ENCODE data around the gene TMEM198.

The TMEM198 gene

DNA sequence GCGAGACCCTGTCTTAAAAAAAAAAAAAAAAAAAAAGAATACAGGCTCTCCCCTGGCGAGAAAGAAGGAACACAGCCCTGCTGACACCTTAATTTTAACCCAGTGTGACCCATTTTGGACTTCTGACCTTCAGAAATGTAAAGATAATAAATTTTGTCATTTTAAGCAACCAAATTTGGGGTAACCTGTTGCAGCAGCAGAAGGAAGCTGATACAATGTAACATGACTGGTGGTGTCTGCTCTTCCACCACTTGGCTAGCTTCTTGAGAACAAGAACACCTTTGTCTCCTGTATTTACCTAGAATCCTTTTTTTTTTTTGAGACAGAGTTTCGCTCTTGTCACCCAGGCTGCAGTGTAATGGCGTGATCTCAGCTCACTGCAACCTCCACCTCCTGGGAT is 47.3 kb downstream of the TMEM198 start:
- DNase-seq, result no peak

DNA sequence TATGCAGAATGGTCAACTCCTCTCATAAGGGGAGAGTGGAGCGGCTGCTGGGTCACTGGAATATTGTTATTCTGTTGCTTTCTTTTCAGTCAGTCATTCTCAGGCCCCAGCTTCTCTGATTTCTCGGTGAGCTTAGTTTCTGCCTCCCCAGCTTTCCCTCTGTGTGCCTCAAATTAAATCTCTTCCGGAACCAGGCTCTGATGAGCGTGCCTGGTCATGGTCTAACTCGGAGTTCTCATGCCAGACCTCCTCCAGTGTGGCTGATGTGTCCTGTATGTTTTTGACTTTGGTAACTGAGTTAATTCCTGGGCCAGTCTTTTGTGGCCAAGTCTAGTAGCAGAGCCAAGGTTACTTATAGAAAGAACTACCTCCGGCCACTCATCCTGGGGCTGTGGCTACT is 48.9 kb downstream of the TMEM198 start:
- DNase-seq, result no peak

DNA sequence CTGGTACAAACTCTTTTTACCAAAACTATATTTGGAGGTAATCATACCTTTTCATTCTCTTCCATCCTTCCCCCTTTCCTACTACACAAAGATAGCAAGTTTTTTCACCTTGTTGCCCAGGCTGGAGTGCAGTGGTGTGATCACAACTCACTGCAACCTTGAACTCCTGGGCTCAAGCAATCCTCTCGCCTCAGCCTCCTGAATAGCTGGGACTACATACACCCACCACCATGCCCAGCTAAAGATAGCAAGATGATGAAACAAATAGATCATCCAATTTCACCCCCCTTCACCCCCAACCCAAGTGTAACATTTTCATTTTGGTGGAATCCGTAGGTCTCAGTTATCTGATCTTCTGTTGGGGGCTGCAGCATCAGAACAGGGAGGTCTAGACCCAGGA is 49.3 kb downstream of the TMEM198 start:
- no peak for DNase-seq

DNA sequence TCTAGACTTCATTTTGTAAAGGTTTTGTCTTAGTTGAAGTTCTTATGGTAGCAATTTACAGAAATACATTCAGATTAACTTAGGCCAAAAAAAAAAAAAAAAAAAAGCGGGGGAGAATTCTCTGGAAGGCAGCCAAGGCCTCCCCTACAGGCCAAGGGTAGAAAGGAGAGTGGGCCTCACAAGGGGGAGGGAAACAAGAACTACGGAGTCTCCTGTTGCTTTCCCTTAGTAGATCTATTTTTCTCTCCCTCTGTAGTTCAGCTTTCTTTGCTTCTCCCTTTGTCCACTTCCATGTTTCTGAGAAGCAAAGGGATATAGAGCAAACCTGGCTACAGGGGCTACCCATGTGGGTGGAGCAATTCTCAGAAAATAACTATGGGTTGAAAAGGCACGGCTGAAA is 51.4 kb downstream of the TMEM198 start:
- DNase-seq, result no peak

DNA sequence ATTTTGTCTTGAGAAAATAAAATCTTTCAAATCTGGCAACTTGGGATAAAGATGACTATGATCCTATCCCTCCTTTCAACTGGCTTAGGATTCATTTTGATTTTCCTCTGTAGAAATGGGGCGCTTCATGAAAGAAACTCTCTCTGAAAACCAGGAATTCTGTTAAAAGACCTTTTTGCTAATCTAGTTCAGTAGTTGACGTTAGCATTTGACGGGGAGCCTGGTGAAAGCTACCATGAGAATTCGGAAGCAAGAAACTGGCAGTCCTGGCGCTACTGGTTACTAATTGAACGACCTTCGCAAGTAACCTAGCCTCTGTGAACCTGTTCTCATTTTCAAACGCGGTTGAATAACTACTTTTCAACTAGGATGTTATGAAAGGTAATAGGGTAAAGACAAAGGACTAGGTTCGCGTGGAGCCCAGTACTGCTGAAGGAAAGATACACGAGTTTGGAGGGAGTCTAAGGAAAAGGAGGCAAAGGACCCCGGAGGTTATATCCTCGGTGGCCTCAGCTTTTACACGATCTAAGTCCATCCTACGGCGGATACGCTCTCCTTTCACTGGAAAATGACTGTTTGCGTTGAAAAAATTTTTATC is 53.2 kb downstream of the TMEM198 start:
- DNase-seq, result peak; percentile 47

DNA sequence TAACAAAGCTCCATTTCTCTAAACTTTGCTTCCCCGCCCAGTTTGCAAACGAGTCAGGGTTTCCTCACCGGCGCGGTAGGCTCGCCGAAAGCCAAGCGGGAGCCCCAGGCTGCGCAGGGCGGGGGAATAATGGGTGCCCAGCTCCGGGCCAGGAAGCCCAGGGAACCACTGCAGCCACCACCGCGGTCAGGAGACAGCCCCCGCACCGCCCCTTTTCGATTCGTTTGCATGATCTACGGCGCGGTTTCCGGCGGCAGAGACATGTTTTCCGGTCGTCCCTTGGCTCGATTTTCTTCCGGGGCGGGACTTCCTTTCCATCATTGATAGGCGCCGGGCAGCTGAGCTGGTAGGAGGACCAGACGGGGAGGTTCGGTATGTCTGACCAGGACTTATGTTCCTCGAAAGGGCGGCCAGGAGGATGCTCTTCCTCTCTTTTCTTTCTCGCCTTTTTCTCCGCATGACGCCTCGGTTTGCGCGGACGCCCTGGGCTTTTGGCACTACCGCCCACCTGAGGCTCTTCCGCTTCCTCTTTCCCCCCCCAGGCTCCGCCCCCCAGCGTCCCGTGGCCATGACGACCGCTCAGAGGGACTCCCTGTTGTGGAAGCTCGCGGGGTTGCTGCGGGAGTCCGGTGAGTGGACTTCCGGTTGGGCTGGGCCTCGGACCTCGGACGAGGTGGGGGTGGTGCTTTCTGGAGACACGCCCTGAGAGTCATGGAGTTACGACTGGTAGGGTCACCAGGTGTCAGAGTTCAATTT is 53.9 kb downstream of the TMEM198 start, which contains the start of gene STK11IP:
TSS of gene STK11IP (plus strand) at position 306 of the 756 bp plus-strand sequence. CDS start at position 569, 263 bp downstream.
- DNase-seq, result peak; percentile 93

DNA sequence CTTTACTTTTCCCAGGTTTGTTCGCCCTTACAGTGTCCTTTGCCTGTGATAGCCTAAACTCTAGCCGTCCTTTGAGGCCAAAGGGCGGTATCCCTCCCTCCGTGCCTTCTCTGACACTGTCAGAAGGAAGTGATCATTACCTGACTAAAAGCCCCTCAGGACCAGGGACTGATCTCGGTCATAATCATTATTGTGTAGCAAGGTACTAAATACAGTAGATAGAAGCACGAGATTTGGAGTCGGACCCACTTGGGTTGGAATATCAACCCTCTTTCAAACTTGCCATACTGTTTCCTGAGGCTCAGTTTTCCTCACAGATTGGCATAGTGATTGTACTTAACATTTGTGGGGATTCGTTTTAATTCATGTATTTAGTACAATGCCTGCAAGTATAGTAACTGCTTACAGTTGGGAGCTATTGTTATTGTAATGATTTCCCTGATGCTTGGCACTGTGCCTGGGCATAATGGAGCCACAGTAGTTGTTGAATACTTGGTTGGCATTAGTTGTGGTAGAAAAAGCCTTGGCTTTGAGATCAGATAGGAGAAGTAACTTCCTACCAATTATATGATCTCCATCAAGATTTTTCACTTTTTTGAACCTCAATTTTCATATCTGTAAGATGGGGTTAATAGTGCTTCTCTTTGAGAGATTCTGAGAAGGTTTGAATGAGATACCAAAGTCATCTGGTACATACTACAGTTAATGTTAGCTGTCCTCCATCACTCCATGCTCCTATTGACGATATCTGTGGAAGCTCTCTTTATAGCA is 54.7 kb downstream of the TMEM198 start:
- peak; percentile 26 for DNase-seq

Data from NCI-H1092 treated with DMSO at 0.1 percent for 48 hours (cell line).